Keratinocyte (primary cell): Measurements from ENCODE around the gene IL11. TPM values are rescaled to one million over a fixed set of nuclear protein-coding genes. Genes with fewer than 3 reads are reported as not detected.

Experiments used
- DNase-seq: peaks from one replicate; pipeline ENCODE4 v3.0.0-alpha.2; 2011; ENCODE audit warnings: low read depth, missing footprints, low spot score
- FAIRE-seq: peaks from 2 replicates; lab custom pipeline; 2011; peaks lifted over from hg19 to GRCh38; lab: Jason Lieb, UNC
- H2AFZ ChIP-seq: 2 replicates; pipeline ENCODE4 v1.6.0; 2012; ENCODE audit warnings: low read length, control low read depth, inconsistent platforms; ENCODE audit not compliant: control insufficient read depth
- H3K27ac ChIP-seq: 2 replicates; pipeline ENCODE4 v1.5.1; 2011; ENCODE audit warnings: low read length; ENCODE audit not compliant: control insufficient read depth, insufficient read depth
- H3K27me3 ChIP-seq: 3 replicates; pipeline ENCODE4 v1.6.0; 2011; ENCODE audit warnings: low read length; ENCODE audit not compliant: control insufficient read depth, insufficient read depth; ENCODE audit errors: extremely low read depth
- H3K36me3 ChIP-seq, 2 experiments: 2 replicates in 1 of 2; 3 replicates in 1 of 2; pipeline ENCODE4 v1.5.1; 2011; ENCODE audit warnings: low read length in 2 of 2, mild to moderate bottlenecking in 1 of 2; ENCODE audit not compliant: control insufficient read depth in 2 of 2, insufficient read depth in 2 of 2; ENCODE audit errors: extremely low read depth in 1 of 2
- H3K4me1 ChIP-seq: 3 replicates; pipeline ENCODE4 v1.5.1; 2011; ENCODE audit warnings: low read length; ENCODE audit not compliant: control insufficient read depth, insufficient read depth; ENCODE audit errors: extremely low read depth
- H3K4me2 ChIP-seq: 3 replicates; pipeline ENCODE4 v1.6.0; 2011; ENCODE audit warnings: low read depth, low read length; ENCODE audit not compliant: control insufficient read depth, insufficient read depth; ENCODE audit errors: extremely low read depth
- H3K4me3 ChIP-seq, 3 experiments: fragments of 200-600 bp in 1 of 3; sonication (generic) in 1 of 3; 2 replicates in 2 of 3; 3 replicates in 1 of 3; pipeline ENCODE4 v1.5.1; 2011 to 2016; ENCODE audit warnings: low read length in 3 of 3, mild to moderate bottlenecking in 3 of 3, control low read depth in 2 of 3, inconsistent platforms in 1 of 3, low read depth in 1 of 3, mixed read lengths in 1 of 3, mixed run types in 1 of 3, moderate library complexity in 1 of 3; ENCODE audit not compliant: control insufficient read depth in 2 of 3, insufficient read depth in 2 of 3; ENCODE audit errors: extremely low read depth in 1 of 3
- H3K79me2 ChIP-seq: 2 replicates; pipeline ENCODE4 v1.6.0; 2012; ENCODE audit warnings: low read length; ENCODE audit not compliant: control insufficient read depth, insufficient read depth
- H3K9ac ChIP-seq: 3 replicates; pipeline ENCODE4 v1.6.0; 2011; ENCODE audit warnings: low read length; ENCODE audit not compliant: control insufficient read depth, insufficient read depth; ENCODE audit errors: extremely low read depth
- H3K9me1 ChIP-seq: 3 replicates; pipeline ENCODE4 v1.6.0; 2011; ENCODE audit warnings: low read length; ENCODE audit not compliant: control insufficient read depth, insufficient read depth; ENCODE audit errors: extremely low read depth
- H3K9me3 ChIP-seq: 2 replicates; pipeline ENCODE4 v1.5.1; 2012; ENCODE audit warnings: low read depth, low read length; ENCODE audit not compliant: control insufficient read depth
- H4K20me1 ChIP-seq: 3 replicates; pipeline ENCODE4 v1.6.0; 2011; ENCODE audit warnings: low read length; ENCODE audit not compliant: control insufficient read depth, insufficient read depth; ENCODE audit errors: extremely low read depth
- CTCF ChIP-seq, 3 experiments: IDR thresholded peaks in 1 of 3; conservative IDR thresholded peaks in 1 of 3; optimal IDR thresholded peaks in 1 of 3; 2 replicates in 2 of 3; 3 replicates in 1 of 3; pipeline versions ENCODE3 to v1.5.1; 2011; ENCODE audit warnings: low read length in 3 of 3, mild to moderate bottlenecking in 3 of 3, moderate library complexity in 2 of 3, control low read depth in 1 of 3, inconsistent platforms in 1 of 3; ENCODE audit not compliant: insufficient read depth in 2 of 3; ENCODE audit errors: extremely low read depth in 1 of 3
- EZH2 ChIP-seq: IDR thresholded peaks from one replicate; pipeline ENCODE4 v1.6.1; 2012; ENCODE audit warnings: inconsistent platforms, mild to moderate bottlenecking, low read length, moderate library complexity
- dilution Hi-C: fragments of 300-500 bp; cut with MboI; formaldehyde crosslinking; loops from one replicate; pipeline ENCODE4 v1.7.0; 2020; ENCODE audit warnings: low sequenced_read_pairs; ENCODE audit not compliant: extremely low pct_ligation_motif_present
- polyA plus RNA-seq, 5 experiments: library from polyadenylated mRNA; depleted of rRNA in 3 of 5; stranded (reverse) in 3 of 5; stranded (forward) in 1 of 5; unstranded in 1 of 5; fragments of >200 nt; gene quantifications; 1 replicate in 1 of 5; 2 replicates in 3 of 5; 3 replicates in 1 of 5; pipeline versions ENCODE4 v1.2.1 to v1.2.3, GENCODE V29; 2011 to 2012; ENCODE audit warnings: missing spikeins in 2 of 5, low read depth in 1 of 5, low replicate concordance in 1 of 5

Gene IL11
- polyA plus RNA-seq, 1 donor (not counting 4 experiments of a cell fraction or from before 2014, with no cell fraction given) = 2.2 TPM

DNA sequence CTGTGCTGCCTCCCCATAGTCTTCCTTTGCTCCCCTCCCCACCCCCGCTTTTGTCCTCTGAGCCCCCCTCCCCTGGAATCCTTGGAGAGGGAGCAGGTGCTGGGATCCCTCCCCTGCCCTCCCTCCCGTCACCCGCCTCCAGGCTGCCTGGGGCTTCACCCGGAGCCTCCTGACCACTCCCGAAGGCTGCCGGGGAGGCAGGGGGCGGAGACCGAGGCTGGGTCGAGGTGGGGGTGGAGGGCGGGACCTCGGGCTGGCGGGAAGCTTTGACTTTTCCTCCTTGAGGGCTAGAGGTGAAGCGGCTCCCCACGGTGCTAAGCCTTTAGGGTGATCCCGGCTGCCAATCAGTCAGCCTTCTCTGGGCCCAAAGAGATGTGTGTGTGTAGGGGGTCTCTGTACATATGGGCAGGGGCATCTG lies 29.1 kb downstream of the IL11 start:
- H3K9me3 ChIP-seq = no peaks in the 10 kb centered on the region
- DNase-seq (no peak), FAIRE-seq (no peak)
- H3K4me3 ChIP-seq = peak overlapping the region; percentile 64 to 83 (median 78)
- peaks cover 5% of the 10 kb centered on the region for H3K79me2 ChIP-seq
- no peaks in the 10 kb centered on the region for H4K20me1 ChIP-seq
- peak overlapping the region; percentile 26 for H3K27ac ChIP-seq
- H3K4me2 ChIP-seq = peak overlapping the region; percentile 96
- no peaks in the 10 kb centered on the region for H3K9me1 ChIP-seq
- H2AFZ ChIP-seq = no peak overlapping the region
- H3K36me3 ChIP-seq = peaks cover 0 to 10% of the 10 kb centered on the region in 2 experiments
- H3K27me3 ChIP-seq = no peaks in the 10 kb centered on the region
- peaks cover 28% of the 10 kb centered on the region for H3K4me1 ChIP-seq
- TF ChIP-seq CTCF (optimal IDR thresholded peaks at IDR 0.05 in 1 of 3, IDR thresholded peaks at IDR 0.05 in 1 of 3, conservative IDR thresholded peaks at IDR 0.05 in 1 of 3; ENCODE audit: extremely low read depth in 1 of 3, insufficient read depth in 2 of 3, low read length in 3 of 3) (no peak), EZH2 (no peak)
- H3K9ac ChIP-seq = peak overlapping the region; percentile 93
- dilution Hi-C loops = no loop called here

- Histone ChIP-seq H3K27ac (peak overlapping the region; percentile 90), H3K9me3 (no peaks in the 10 kb centered on the region), H3K4me2 (peak overlapping the region; percentile 96), H3K4me1 (peaks cover 31% of the 10 kb centered on the region), H3K4me3 (peak overlapping the region; percentile 64 to 83 (median 78)), H4K20me1 (no peaks in the 10 kb centered on the region), H2AFZ (no peak overlapping the region), H3K79me2 (peaks cover 5% of the 10 kb centered on the region), H3K27me3 (no peaks in the 10 kb centered on the region), H3K36me3 (peaks cover 0 to 10% of the 10 kb centered on the region in 2 experiments), H3K9ac (peak overlapping the region; percentile 93), H3K9me1 (no peaks in the 10 kb centered on the region)
- dilution Hi-C loops = no loop called here
- DNase-seq (no peak), FAIRE-seq (no peak)
- TF ChIP-seq CTCF (optimal IDR thresholded peaks at IDR 0.05 in 1 of 3, IDR thresholded peaks at IDR 0.05 in 1 of 3, conservative IDR thresholded peaks at IDR 0.05 in 1 of 3; ENCODE audit: extremely low read depth in 1 of 3, insufficient read depth in 2 of 3, low read length in 3 of 3) = peak in 2 of 3 experiments; percentile 31 to 36
- no peak for TF ChIP-seq EZH2
Observed at GRCh38 chr19:55340784-55341147, 29.5 kb downstream of the IL11 start.
